ENCODE measurements around the gene FUT1.

GRCh38 chr19:48757741-48758144 is 5.3 kb upstream of the FUT1 start:
- TF ChIP-seq ZNF57 (CRISPR knock-in tag; IDR thresholded peaks at IDR 0.05) (no peak), PATZ1 (CRISPR knock-in tag; IDR thresholded peaks at IDR 0.05; ENCODE audit: borderline replicate concordance) (no peak), HDAC2 (IDR thresholded peaks at IDR 0.05) (no peak), EP300 (IDR thresholded peaks at IDR 0.05; ENCODE audit: low read length) (no peak), PCBP2 (IDR thresholded peaks at IDR 0.05; ENCODE audit: low read depth, low read length, poor library complexity, severe bottlenecking) (no peak), NRF1 (conservative IDR thresholded peaks at IDR 0.05 in 1 of 2, IDR thresholded peaks at IDR 0.05 in 1 of 2) (no peak), SMAD1 (IDR thresholded peaks at IDR 0.05; ENCODE audit: low read depth, low read length, partially characterized antibody) (no peak), ESRRA (IDR thresholded peaks at IDR 0.05; ENCODE audit: borderline replicate concordance, low read depth) (no peak), CBX8 (IDR thresholded peaks at IDR 0.05; ENCODE audit: borderline replicate concordance, extremely low read depth, low read depth, low read length, poor library complexity, severe bottlenecking) (no peak), JUNB (CRISPR knock-in tag; conservative IDR thresholded peaks at IDR 0.05) (no peak), BRCA1 (IDR thresholded peaks at IDR 0.05) (no peak), BRCA1 (CRISPR knock-in tag; IDR thresholded peaks at IDR 0.05) (no peak), HINFP (tag; conservative IDR thresholded peaks at IDR 0.05; ENCODE audit: low read depth) (no peak), CBX2 (IDR thresholded peaks at IDR 0.05; ENCODE audit: insufficient read depth, low read length, poor library complexity, severe bottlenecking) (no peak), EZH2 (IDR thresholded peaks at IDR 0.05; ENCODE audit: borderline replicate concordance, low read depth, low read length) (no peak)

All from K562 (cell line).